GM18511 (cell line): ENCODE results near the gene HSD17B11.
"Not testable (repeated sequence)": the region's sequence is repeated elsewhere in the genome, so short reads cannot be mapped to it uniquely, and the experiment has no call there.

Source experiments
- ATAC-seq: cut with Tn5 transposase; IDR thresholded peaks from one replicate; pipeline ENCODE4 v1.9.1; 2021; ENCODE audit warnings: mild to moderate bottlenecking, moderate library complexity; ENCODE audit not compliant: unreplicated experiment

Gene HSD17B11

GRCh38 chr4:87390891-87391575, at the start of gene HSD17B11:
Gene HSD17B11 (minus strand): TSS chr4:87391188. CDS start chr4:87391070, 118 bp downstream.
- peak; percentile 98 for ATAC-seq

GRCh38 chr4:87433342-87433741, 42.4 kb upstream of the HSD17B11 start:
- ATAC-seq = no peak

GRCh38 chr4:87430038-87430437, 39.0 kb upstream of the HSD17B11 start:
- ATAC-seq = no peak

- ATAC-seq = no peak
Observed at GRCh38 chr4:87428979-87429378, 38.0 kb upstream of the HSD17B11 start.

- no peak for ATAC-seq
Observed at GRCh38 chr4:87427518-87427868, 36.5 kb upstream of the HSD17B11 start.

GRCh38 chr4:87426865-87427517, 36.0 kb upstream of the HSD17B11 start:
- ATAC-seq = no peak

- no peak for ATAC-seq
Observed at GRCh38 chr4:87425711-87426110, 34.7 kb upstream of the HSD17B11 start.

- ATAC-seq = not testable (repeated sequence)
Observed at GRCh38 chr4:87424099-87424543, 33.1 kb upstream of the HSD17B11 start.

GRCh38 chr4:87423317-87424098, 32.5 kb upstream of the HSD17B11 start:
- no peak for ATAC-seq

- peak; percentile 87 for ATAC-seq
Observed at GRCh38 chr4:87422104-87423052, 31.4 kb upstream of the HSD17B11 start, which contains the start of gene NUDT9. Gene NUDT9 (plus strand): TSS chr4:87422573. CDS start chr4:87422906, 333 bp downstream.

- no peak for ATAC-seq
Observed at GRCh38 chr4:87420276-87420830, 29.4 kb upstream of the HSD17B11 start.

GRCh38 chr4:87419578-87420249, 28.7 kb upstream of the HSD17B11 start:
- ATAC-seq = no peak

- ATAC-seq = not testable (repeated sequence)
Observed at GRCh38 chr4:87418410-87418809, 27.4 kb upstream of the HSD17B11 start.

- ATAC-seq = no peak
Observed at GRCh38 chr4:87416965-87417364, 26.0 kb upstream of the HSD17B11 start.

GRCh38 chr4:87414816-87415215, 23.8 kb upstream of the HSD17B11 start:
- ATAC-seq = no peak

- no peak for ATAC-seq
Observed at GRCh38 chr4:87410679-87411078, 19.7 kb upstream of the HSD17B11 start.

GRCh38 chr4:87410157-87410556, 19.2 kb upstream of the HSD17B11 start:
- ATAC-seq = no peak

GRCh38 chr4:87409420-87409939, 18.5 kb upstream of the HSD17B11 start:
- ATAC-seq = no peak

- peak; percentile 13 for ATAC-seq
Observed at GRCh38 chr4:87406902-87407301, 15.9 kb upstream of the HSD17B11 start.
